Middle frontal gyrus (tissue), 1 donor: ENCODE data around the gene TSPAN5.

Source experiments
- DNase-seq: peaks from one replicate; pipeline ENCODE4 v3.0.0-alpha.2; 2015; ENCODE audit warnings: low spot score; ENCODE audit errors: extremely low spot score

The TSPAN5 gene

GRCh38 chr4:98519268-98519977 is 139.0 kb downstream of the TSPAN5 start:
- no peak for DNase-seq

- no peak for DNase-seq
Observed at GRCh38 chr4:98518559-98519267, 139.7 kb downstream of the TSPAN5 start.

- no peak for DNase-seq
Observed at GRCh38 chr4:98517218-98518021, 141.0 kb downstream of the TSPAN5 start.

- DNase-seq: no peak
Observed at GRCh38 chr4:98516441-98517217, 141.8 kb downstream of the TSPAN5 start.

GRCh38 chr4:98516042-98516440 is 142.4 kb downstream of the TSPAN5 start:
- no peak for DNase-seq

GRCh38 chr4:98515470-98515809 is 143.0 kb downstream of the TSPAN5 start:
- no peak for DNase-seq

- no peak for DNase-seq
Observed at GRCh38 chr4:98514741-98515469, 143.5 kb downstream of the TSPAN5 start.

GRCh38 chr4:98512918-98513317 is 145.5 kb downstream of the TSPAN5 start:
- DNase-seq: no peak

GRCh38 chr4:98510757-98511517 is 147.5 kb downstream of the TSPAN5 start:
- no peak for DNase-seq

GRCh38 chr4:98510340-98510739 is 148.1 kb downstream of the TSPAN5 start:
- no peak for DNase-seq

- no peak for DNase-seq
Observed at GRCh38 chr4:98509721-98510120, 148.7 kb downstream of the TSPAN5 start.

- DNase-seq: no peak
Observed at GRCh38 chr4:98508829-98509598, 149.4 kb downstream of the TSPAN5 start.

GRCh38 chr4:98508248-98508647 is 150.2 kb downstream of the TSPAN5 start:
- DNase-seq: no peak

GRCh38 chr4:98507299-98507698 is 151.1 kb downstream of the TSPAN5 start:
- DNase-seq: no peak

GRCh38 chr4:98506462-98507132 is 151.8 kb downstream of the TSPAN5 start:
- no peak for DNase-seq

- no peak for DNase-seq
Observed at GRCh38 chr4:98505992-98506391, 152.4 kb downstream of the TSPAN5 start.

- DNase-seq: no peak
Observed at GRCh38 chr4:98504091-98504490, 154.3 kb downstream of the TSPAN5 start.

GRCh38 chr4:98503676-98504075 is 154.7 kb downstream of the TSPAN5 start:
- DNase-seq: no peak

- no peak for DNase-seq
Observed at GRCh38 chr4:98502624-98503023, 155.8 kb downstream of the TSPAN5 start.
